ENCODE results near the gene ABCD1. TPM values are rescaled to one million over a fixed set of nuclear protein-coding genes. Genes with fewer than 3 reads are reported as not detected.
A peak's percentile ranks its signal among the peaks of the same experiment; 100 is the strongest.

ABCD1 gene
- total and polyA plus RNA-seq, 4 donors = 4.0 to 10.8 (median 7.6) TPM

GRCh38 chrX:153686711-153687110 is 37.9 kb upstream of the ABCD1 start (continued):
- no peak for TF ChIP-seq CTCF (IDR thresholded peaks at IDR 0.05; ENCODE audit: low read depth, low read length, missing input control)
- no peak for TF ChIP-seq TAF1 (conservative IDR thresholded peaks at IDR 0.05)
- no peak for TF ChIP-seq HNF4A (conservative IDR thresholded peaks at IDR 0.05)

DNA sequence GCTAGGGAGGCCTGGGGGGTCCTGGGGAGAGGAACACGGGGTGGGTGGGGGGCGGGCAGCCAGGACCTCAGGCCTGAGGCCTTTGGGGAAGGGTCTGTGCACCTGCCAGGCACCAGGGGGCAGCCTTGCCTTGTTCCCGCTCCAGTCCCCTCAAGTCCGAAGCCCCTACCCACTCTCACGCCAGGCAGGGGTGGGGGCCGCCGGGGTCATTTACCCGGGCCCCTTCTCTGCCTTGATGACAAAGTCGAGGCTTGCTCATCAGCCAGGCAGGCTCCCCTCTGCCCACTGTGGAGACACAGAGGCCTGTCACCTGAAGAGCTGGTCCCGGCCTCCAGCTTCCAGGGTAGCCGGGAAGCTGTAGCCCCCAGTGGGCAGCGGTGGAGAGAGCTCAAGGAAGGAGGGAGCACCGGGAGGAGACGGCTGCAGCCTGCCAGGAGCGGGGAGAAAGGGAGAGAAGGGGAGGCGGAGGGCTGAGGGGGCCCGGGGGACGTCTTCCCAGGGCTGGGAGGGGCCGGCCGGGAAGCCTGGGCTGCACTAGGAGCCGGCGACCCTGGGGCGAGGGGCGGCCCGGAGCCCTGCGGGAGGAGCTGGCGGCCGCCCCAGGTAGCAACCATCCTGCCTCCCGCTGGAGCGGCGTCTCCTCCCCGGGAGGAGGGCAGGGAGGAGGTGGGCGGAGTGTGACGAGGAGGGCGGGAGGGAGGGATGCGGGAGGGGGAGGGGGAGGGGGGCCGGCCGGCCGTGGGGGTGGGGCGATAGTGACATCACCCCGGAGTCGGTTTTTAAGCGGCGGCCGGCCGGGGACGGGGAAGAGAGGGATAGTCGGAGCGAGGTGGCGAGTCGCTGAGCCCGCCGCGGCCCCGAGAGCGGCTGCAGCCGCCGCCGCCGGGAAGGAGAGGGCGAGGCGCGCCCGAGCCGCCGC is 37.3 kb upstream of the ABCD1 start, which contains the start of gene SLC6A8:
Gene SLC6A8, plus strand, starts transcription at position 806 of the 919 bp plus-strand sequence. CDS start 649 bp downstream, outside the sequence.
- no peak within 1 kb of the TSS for H3K9ac ChIP-seq (ENCODE audit: low read depth in 1 of 2, low read length in 2 of 2)
- H3K27me3 ChIP-seq (ENCODE audit: control insufficient read depth in 4 of 4, insufficient read depth in 4 of 4, low read length in 3 of 4) = peaks cover 0 to 5% (median 0%) of the 10 kb centered on the region in 4 donors
- 2% methylated on average over 61 of the region's 66 CpGs for WGBS
- no peak within 1 kb of the TSS for H3K27ac ChIP-seq (ENCODE audit: low read depth in 1 of 2, low read length in 2 of 2)
- DNase-seq (ENCODE audit: low spot score) = peak; percentile 79
- TF ChIP-seq, protein P1, sequence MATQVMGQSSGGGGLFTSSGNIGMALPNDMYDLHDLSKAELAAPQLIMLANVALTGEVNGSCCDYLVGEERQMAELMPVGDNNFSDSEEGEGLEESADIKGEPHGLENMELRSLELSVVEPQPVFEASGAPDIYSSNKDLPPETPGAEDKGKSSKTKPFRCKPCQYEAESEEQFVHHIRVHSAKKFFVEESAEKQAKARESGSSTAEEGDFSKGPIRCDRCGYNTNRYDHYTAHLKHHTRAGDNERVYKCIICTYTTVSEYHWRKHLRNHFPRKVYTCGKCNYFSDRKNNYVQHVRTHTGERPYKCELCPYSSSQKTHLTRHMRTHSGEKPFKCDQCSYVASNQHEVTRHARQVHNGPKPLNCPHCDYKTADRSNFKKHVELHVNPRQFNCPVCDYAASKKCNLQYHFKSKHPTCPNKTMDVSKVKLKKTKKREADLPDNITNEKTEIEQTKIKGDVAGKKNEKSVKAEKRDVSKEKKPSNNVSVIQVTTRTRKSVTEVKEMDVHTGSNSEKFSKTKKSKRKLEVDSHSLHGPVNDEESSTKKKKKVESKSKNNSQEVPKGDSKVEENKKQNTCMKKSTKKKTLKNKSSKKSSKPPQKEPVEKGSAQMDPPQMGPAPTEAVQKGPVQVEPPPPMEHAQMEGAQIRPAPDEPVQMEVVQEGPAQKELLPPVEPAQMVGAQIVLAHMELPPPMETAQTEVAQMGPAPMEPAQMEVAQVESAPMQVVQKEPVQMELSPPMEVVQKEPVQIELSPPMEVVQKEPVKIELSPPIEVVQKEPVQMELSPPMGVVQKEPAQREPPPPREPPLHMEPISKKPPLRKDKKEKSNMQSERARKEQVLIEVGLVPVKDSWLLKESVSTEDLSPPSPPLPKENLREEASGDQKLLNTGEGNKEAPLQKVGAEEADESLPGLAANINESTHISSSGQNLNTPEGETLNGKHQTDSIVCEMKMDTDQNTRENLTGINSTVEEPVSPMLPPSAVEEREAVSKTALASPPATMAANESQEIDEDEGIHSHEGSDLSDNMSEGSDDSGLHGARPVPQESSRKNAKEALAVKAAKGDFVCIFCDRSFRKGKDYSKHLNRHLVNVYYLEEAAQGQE (IDR thresholded peaks at IDR 0.05) = no peak
- TF ChIP-seq ZBTB33 (IDR thresholded peaks at IDR 0.05) = no peak
- no peak for TF ChIP-seq HNF4A (conservative IDR thresholded peaks at IDR 0.05)
- TF ChIP-seq SP1 (IDR thresholded peaks at IDR 0.05) = no peak
- TF ChIP-seq EGR1 (IDR thresholded peaks at IDR 0.05; ENCODE audit: low read depth in 2 of 2) = no peak
- TF ChIP-seq HNF4G (IDR thresholded peaks at IDR 0.05) = no peak
- no peak for TF ChIP-seq CTCF (IDR thresholded peaks at IDR 0.05; ENCODE audit: low read depth, low read length, missing input control)
- no peak for TF ChIP-seq RXRA (IDR thresholded peaks at IDR 0.05)
- TF ChIP-seq TAF1 (conservative IDR thresholded peaks at IDR 0.05) = no peak
- TF ChIP-seq FOXA2 (IDR thresholded peaks at IDR 0.05) = no peak
- no peak for TF ChIP-seq JUND (IDR thresholded peaks at IDR 0.05)
- TF ChIP-seq GABPA (IDR thresholded peaks at IDR 0.05 in 1 of 2, conservative IDR thresholded peaks at IDR 0.05 in 1 of 2) = no peak
- TF ChIP-seq NR2F2 (IDR thresholded peaks at IDR 0.05) = no peak
- no peak for TF ChIP-seq ATF3 (IDR thresholded peaks at IDR 0.05)
- no peak for TF ChIP-seq YY1 (IDR thresholded peaks at IDR 0.05)
- no peak for TF ChIP-seq MAX (IDR thresholded peaks at IDR 0.05)
- H3K4me3 ChIP-seq (ENCODE audit: low read depth in 1 of 3, low read length in 3 of 3) = peak within 1 kb of the TSS in 1 of 3 donors; percentile 54
- H3K9me3 ChIP-seq (ENCODE audit: control insufficient read depth in 4 of 4, low read length in 3 of 4) = no peaks in the 10 kb centered on the region
- H3K4me1 ChIP-seq (ENCODE audit: control insufficient read depth in 4 of 4, insufficient read depth in 4 of 4, low read length in 3 of 4) = peaks cover 0 to 2% (median 0%) of the 10 kb centered on the region in 4 donors
- H3K36me3 ChIP-seq (ENCODE audit: control insufficient read depth in 4 of 4, insufficient read depth in 3 of 4, low read depth in 1 of 4, low read length in 3 of 4) = no peaks in the 10 kb centered on the region

Data from liver (tissue), 9 donors.